ENCODE results near the gene HYCC2.
"Not testable (repeated sequence)": the region's sequence is repeated elsewhere in the genome, so short reads cannot be mapped to it uniquely, and the experiment has no call there.

The HYCC2 gene

DNA sequence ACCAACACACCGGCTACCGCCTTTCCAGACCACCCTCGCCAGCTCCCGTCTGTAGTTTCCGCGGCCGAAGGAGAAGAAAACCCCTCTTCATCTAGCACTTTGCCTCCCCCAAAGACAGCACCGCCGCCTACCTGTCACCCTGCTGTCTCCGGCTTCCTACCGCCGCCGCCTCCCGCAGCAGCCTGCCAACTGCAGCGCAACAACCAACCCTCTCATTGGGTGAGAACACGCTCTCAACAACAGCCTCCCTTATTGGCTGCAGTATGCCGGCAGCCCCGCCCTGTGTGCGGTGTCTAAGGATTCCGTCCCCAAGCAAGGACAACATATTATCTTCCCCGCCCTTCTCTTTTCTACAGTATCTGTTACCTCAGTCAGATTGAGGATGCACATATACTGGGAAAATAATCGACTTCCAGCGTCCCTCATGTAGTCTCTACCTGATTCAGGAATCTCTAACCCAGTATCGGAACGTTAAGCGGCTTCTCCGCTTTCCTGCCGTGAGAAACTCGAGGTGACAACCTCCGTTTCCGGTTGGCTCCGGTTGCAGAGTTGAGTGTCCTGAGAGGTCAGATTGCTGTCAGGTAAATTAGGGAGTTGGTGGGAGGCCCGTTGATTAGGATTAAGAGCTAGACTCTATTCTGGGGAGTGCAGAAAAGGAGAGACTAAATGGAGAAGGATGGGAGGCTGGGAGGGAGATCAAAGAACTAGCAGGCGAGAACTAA lies at the start of gene HYCC2, which contains the start of gene NDUFB3:
HYCC2 (minus strand) TSS at position 193 of the 722 bp plus-strand sequence. CDS start 47,662 bp downstream, outside the sequence.
NDUFB3 (plus strand) TSS at position 523 of the 722 bp plus-strand sequence. CDS start 6,882 bp downstream, outside the sequence.
- in situ Hi-C loops (cut with MboI; ENCODE audit: low sequenced_read_pairs) = no loop called here

DNA sequence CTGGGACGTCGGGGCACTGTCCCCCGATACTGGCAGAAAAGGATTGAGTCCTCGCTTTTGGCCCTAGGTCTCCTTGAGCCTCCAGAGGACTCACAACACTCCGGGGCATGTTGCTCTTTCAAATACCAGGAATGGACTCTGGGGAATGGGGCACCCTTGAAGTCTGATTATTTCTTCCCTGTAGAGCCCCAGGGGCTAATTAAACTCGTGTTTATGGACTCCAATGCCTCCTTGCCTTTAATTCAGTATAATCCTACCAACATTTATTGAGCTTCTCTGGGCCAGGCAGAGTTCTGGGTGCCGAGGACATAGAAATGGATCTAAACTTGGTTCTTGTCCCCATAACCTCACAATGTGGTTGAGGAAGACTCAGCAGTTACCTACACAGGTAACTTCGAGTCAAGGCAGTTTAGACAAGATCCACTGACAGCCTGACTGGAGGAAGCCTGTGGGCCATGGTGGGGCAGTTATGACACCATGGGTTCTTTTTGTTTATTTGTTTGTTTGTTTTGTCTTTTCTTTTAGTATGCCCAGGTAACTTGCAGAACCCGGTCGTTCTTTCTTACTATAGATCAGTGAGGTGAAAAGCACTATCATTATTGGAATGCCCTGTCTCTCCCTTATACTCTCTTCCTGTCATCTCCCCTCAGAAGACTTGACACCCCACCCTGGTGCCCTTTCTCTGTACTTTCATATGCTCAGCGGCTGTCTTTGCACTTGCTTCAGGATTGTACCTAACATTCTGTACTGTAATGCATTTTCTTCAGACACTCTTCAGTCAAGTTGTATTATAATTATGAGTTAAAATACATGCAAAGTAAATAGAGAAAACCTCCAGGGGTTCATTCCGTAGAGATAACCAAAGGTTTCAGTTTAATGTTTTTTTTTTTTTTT lies 47.7 kb upstream of the HYCC2 start:
- in situ Hi-C loops (cut with MboI; ENCODE audit: low sequenced_read_pairs) = no loop called here

DNA sequence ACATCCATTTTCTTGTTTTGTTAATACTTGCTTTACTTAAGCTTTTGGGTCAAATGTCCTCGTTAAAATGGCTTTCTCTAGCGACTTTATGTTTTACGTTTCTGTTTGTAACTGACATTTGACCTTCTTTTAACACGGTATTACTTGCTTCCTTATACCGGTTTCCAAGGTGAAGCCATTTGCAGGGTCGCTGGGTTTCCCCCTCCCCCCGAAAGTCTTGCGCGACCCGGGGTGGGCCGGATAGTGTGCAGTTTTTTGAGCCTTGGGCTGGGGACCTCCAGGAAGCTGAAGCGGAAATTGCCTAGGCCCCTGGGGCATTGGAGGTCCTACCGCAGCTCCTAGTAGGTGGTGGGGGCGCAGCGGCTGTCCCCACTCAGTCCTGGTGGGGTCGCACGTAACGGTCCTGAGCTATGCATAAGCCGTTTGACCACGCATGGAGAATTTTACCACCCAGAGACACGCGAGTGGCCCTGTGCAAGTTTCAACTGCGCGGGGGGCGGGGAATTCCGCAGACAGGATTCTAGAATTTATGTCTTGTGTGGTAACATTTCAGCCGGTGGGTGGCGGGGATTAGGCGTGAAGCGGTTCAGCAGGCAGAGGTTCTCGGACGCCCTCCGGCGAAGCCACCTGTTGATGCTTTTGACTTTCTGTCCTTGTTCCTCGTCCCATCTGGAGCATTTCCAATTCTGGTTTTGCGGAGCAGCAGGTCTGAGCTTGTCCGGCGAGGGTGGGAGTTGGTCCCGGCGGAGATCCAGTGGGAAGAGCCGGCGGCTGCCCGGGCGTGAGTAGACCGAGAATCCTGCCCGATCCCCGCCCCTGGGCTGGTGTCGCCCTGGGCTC lies 46.9 kb upstream of the HYCC2 start:
- in situ Hi-C loops (cut with MboI; ENCODE audit: low sequenced_read_pairs) = no loop called here

DNA sequence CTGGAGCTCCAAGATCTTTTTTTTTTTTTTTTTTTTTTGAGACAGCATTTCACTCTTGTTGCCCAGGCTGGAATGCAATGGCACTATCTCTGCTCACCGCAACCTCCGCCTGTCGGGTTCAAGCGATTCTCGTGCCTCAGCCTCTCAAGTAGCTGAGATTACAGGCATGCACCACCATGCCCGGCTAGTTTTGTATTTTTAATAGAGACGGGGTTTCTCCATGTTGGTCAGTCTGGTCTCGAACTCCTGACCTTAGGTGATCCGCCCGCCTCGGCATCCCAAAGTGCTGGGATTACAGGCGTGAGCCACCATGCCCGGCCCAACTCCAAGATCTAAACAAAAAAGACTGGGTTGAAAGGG lies 46.2 kb upstream of the HYCC2 start:
- in situ Hi-C loops (cut with MboI; ENCODE audit: low sequenced_read_pairs) = not testable (repeated sequence)

DNA sequence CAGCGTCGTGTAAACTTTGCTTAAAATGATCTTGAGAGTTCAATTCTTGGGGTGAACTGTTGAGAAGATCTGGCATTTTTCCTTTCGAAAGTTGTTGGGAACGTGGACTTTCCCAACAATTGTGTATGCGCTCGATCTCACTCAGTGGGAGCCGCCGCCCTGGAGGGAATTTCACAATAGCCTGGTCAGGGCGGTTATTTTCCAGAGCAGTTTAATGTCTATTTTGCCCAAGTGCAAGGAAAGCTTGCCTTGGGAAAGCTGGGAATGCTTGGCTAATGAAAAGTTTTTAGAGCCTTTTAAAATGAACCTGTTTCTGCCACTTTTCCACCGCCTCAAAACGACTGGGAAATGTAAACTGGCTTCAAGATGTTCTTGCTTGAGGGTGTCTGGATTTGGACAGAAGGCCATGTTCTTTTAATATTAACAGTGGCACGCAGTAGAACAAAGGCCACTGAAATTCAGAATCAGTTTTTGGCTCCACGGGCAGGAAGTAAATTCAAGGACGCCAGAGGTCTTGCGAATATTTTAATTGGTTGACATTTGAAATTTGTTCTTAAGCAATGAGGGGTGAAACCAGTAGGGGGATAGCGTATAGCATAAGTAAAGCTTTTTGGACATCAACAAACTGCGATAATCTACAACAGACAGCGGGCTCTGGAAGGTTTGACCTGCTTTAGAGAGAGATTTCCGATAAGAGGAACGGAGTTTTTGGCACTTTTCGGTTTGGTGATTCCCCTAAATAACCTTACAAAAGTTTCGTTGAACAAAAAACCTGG lies 45.7 kb upstream of the HYCC2 start:
- in situ Hi-C loops (cut with MboI; ENCODE audit: low sequenced_read_pairs) = no loop called here

DNA sequence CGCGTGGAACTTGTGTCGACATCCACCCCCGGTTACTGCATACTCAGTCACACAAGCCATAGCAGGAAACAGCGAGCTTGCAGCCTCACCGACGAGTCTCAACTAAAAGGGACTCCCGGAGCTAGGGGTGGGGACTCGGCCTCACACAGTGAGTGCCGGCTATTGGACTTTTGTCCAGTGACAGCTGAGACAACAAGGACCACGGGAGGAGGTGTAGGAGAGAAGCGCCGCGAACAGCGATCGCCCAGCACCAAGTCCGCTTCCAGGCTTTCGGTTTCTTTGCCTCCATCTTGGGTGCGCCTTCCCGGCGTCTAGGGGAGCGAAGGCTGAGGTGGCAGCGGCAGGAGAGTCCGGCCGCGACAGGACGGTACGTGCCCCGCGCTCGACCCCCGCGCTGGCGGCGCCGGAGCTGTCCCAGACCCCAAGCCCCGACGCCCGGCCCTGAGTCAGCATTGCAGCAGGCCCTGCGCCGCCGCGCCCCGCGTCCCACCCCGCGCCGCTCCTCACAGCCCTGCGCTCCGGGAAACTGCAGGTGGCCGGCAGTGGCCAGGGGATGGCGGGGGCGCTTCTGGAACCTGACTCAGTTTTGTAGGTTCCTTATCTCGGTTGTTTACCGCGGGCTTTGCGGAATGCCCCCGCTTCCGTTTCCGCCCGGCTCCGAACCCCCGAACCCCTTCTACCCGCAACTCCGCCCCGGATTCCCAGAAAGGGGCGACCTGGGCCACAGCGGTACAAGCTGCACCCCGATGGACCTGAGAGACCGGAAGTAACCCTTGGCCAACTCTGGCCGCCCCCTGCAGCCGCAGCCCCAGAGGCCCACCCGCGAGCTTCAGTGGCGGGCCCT lies 44.9 kb upstream of the HYCC2 start, which contains the start of gene CFLAR:
CFLAR (plus strand) TSS at position 50 of the 844 bp plus-strand sequence. CDS start 13,702 bp downstream, outside the sequence.
- in situ Hi-C loops (cut with MboI; ENCODE audit: low sequenced_read_pairs) = no loop called here

DNA sequence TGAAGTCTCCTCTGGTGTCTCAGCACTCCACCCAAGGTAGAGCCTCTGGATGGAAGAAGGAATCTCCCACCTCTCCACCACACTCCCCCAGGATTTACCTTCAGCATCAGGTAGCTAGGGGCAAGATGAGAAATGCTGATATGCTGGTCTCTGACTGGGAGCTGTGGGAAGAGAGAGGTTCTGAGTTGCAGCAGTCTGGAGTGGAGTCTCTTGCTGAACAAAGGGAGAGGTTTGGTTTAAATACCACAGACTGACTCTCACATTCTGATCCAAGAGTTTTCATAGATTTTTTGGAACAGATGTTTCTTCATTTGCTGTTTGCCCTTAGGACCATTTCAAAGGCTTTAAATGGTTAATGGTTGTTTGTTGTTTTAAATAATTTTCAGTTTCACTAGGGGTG lies 43.4 kb upstream of the HYCC2 start:
- in situ Hi-C loops (cut with MboI; ENCODE audit: low sequenced_read_pairs) = no loop called here

DNA sequence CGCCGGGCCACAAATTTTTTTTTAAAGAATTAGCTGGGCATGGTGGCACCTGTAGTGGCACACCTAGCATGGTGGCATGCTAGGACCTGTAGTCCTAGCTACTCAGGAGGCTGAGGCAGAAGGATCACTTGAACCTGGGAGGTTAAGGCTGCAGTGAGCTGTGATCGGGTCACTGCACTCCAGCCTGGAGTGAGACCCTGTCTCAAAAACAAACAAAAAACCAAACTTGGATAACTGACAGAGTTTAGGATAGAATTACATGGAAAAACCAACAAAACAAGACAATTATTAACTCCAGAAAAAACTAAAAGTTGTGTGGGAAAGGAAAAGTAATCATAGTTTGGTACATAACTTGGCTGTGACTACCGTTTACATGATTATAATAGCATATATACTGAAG lies 42.9 kb upstream of the HYCC2 start:
- in situ Hi-C loops (cut with MboI; ENCODE audit: low sequenced_read_pairs) = no loop called here

DNA sequence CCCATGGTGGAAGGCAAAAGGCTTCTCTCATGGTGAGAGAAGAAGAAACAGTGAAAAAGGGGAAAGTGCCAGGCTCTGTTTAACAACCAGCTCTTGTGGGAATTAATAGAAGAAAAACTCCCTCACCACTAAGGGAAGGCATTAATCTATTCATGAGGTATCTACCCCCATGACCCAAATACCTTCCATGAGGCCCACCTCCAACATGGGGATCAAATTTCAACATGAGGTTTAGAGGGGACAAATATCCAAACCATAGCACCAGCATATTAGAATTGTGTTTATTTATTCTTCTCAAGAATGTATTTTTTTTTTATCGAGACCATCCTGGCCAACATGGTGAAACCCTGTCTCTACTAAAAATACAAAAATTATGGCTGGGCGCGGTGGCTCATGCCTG lies 39.6 kb upstream of the HYCC2 start:
- in situ Hi-C loops (cut with MboI; ENCODE audit: low sequenced_read_pairs) = no loop called here

DNA sequence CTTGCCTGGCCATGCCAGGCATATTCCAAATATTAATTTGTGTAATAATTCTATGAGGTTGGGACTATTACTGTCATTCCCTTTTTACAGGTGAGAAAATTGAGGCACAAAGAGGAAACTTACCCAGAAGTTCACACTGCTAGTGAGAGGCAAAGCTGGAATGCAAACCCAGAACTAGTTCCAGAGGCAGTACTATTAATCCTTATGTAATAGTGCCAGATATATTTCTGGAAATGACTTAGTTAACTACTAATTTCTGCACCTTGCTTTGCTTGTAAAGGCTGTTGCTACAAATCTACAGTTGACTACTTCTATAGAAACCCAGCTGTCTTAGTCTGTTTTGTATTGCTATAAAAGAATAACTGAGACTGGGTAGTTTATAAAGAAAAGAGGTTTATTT lies 39.1 kb upstream of the HYCC2 start:
- in situ Hi-C loops (cut with MboI; ENCODE audit: low sequenced_read_pairs) = no loop called here

DNA sequence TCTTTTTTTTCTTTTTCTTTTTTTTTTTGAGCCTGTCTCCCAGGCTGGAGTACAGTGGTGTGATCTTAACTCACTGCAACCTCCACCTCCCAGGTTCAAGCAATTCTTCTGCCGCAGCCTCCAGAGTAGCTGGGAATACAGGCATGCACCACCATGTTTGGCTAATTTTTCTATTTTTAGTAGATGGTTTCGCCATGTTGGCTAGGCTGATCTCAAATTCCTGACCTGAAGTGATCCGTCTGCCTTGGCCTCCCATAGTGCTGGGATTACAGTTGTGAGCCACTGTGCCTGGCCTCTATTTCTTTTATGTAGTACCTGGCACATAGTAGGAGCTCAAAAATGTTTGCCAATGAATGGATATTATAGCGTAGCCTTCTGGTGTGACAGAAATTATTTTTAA lies 37.7 kb upstream of the HYCC2 start:
- in situ Hi-C loops (cut with MboI; ENCODE audit: low sequenced_read_pairs) = no loop called here

DNA sequence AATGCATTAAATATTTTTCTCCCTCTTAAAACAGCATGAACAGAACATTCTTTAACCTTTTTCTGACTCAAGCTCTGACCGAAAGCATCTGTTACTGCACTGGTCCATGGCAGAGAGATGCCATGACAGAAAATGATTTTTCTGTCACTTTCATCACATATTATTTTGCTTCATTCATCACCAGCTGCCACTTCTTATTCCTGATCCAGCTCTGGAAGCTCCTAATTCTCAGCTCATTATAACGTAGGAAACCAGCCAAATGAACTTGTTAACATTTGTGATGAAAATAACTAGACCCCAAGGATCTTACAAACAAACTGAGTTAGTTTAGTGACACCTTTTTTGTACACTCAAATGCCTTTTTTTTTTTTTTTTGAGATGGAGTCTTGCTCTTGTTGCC lies 36.9 kb upstream of the HYCC2 start:
- in situ Hi-C loops (cut with MboI; ENCODE audit: low sequenced_read_pairs) = no loop called here

DNA sequence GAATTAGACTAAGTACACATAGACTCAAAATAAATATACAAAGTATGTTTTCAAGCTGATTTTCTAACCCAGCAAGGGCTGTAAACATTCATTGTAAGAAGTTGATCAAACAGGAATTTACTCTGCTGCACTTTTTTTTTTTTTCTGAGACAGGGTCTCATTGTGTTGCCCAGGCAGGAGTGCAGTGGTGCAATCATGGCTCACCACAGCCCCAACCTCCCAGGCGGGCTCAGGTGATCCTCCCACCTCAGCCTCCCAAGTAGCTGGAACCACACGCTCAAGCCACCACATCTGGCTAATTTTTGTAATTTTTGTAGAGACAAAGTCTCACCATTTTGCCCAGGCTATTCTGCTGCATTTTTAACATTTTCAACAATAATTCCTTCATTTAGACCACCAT lies 36.2 kb upstream of the HYCC2 start:
- in situ Hi-C loops (cut with MboI; ENCODE audit: low sequenced_read_pairs) = no loop called here

DNA sequence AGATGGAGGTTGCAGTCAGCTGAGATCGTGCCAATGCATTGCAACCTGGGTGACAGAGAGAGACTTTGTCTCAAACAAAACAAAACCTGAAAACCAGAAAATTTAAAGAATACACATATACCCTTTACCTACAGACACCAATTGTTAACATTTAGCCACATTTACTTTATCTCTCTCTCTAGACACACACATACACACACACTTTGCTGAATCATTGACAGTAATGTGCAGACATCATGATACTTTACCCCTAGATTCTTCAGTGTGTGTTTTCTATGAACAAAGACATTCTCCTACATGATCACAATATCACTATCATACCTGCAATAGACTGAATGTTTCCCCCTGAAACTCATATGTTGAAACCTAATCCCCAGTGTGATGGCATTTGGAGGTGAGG lies 34.3 kb upstream of the HYCC2 start:
- in situ Hi-C loops (cut with MboI; ENCODE audit: low sequenced_read_pairs) = no loop called here

DNA sequence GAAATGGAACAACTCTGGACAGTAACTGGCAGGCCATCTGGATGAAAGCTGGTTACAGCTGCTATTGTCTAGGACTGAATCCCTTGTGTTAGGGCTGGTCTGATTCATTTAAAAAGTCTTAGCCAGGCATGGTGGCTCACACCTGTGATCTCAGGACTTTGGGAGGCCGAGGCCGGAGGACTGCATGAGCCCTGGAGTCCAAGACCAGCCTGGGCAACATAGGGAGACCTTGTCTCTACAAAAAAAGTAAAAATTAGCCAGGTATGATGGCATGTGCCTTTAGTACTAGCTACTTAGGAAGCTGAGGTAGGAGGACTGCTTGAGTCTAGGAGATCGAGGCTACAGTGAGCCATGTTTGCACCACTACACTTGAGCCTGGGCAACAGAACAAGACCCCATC lies 29.0 kb upstream of the HYCC2 start:
- in situ Hi-C loops (cut with MboI; ENCODE audit: low sequenced_read_pairs) = no loop called here

DNA sequence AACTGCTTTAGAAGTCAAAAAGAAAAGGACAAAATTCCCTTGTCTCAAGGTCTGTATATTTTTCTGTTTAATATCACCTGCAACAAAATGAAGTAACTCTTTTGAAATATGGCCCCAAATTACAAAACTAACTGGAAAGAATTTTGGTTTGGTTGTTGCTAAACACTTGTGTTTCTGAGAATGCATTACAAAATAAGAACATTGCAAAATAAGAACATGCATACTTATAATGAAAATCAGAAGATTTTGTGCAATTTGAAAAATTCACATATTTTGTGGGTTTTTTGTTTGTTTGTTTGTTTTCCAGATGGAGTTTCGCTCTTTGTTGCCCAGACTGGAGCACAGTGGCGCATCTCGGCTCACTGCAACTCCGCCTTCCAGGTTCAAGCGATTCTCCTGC lies 22.1 kb upstream of the HYCC2 start:
- in situ Hi-C loops (cut with MboI; ENCODE audit: low sequenced_read_pairs) = no loop called here

DNA sequence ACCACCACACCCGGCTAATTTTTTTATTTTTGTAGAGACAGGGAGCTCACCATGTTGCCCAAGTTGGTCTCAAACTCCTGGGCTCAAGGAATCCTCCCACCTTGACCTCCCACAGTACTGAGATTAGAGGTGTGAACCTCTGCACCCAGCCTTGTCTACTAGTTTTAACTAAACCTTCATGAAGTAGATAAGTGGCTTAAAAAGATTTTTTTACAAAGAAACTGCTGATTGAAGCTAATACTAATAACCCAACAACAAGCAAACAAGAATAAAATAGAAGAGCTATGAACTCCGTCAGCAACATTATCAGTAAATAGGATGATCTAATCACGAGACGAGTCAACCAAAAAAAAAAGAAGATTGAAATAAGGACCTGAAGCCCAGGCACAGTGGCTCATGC lies 19.1 kb upstream of the HYCC2 start:
- in situ Hi-C loops (cut with MboI; ENCODE audit: low sequenced_read_pairs) = no loop called here

DNA sequence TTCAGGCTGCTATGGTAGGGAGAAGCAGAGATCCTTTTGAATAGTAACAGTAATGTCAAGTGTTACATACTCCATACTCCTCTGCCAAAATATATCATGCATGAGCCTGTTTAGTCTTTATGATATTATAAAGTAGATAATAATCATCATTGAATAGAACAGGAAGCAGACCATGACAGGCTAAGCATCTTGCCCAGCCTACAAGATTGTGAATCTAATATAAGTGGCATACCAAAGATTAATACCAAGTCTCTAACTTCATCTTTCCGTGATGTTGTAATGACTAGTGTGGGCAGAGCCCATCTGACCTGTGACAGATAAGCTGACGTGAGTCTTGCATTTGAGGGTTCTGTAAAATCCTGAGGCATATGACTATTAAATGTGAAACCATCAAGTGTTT lies 13.4 kb upstream of the HYCC2 start:
- in situ Hi-C loops (cut with MboI; ENCODE audit: low sequenced_read_pairs) = no loop called here

DNA sequence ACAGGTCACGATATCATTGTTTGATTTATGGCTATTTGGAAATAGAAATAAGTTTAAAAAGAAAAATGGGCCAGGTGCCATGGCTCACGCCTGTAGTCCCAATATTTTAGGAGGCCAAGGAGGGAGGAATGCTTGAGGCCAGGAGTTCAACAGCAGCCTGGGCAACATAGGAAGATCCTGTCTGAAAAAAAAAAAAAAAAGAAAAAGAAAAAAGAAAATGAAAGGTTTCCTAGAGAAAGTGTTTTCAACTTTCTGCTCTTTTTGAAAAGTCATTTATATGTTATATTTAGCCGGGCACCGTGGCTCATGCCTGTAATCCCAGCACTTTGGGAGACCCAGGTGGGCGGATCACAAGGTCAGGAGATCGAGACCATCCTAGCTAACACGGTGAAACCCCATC lies 3.5 kb upstream of the HYCC2 start:
- in situ Hi-C loops (cut with MboI; ENCODE audit: low sequenced_read_pairs) = no loop called here

Data from HL-60/S4 treated with phorbol 12-myristate 13-acetate at 8.2 ng/mL for 4 days and 3 days (cell line).